Measurements from ENCODE around the gene NSD1. TPM values are rescaled to one million over a fixed set of nuclear protein-coding genes. Genes with fewer than 3 reads are reported as not detected.
"Not testable (repeated sequence)": the region's sequence is repeated elsewhere in the genome, so short reads cannot be mapped to it uniquely, and the experiment has no call there.

The NSD1 gene
- total and polyA plus RNA-seq, 9 of the 15 experiments (the other 6 are each of a cell fraction or from before 2014, with no cell fraction given) = 3.8 to 51.0 (median 24.7) TPM

GRCh38 chr5:177256296-177256695 is 122.7 kb downstream of the NSD1 start:
- CTCF ChIA-PET (ENCODE audit: low intra/inter-chr PET ratio) = no interaction called here
- H3K36me3 ChIP-seq (ENCODE audit: control insufficient read depth, insufficient read depth, low read length) = peaks cover 84% of the 10 kb centered on the region
- no peak overlapping the region for H3K4me3 ChIP-seq
- no peak for TF ChIP-seq CBFA2T2 (conservative IDR thresholded peaks at IDR 0.05)
- no peak for TF ChIP-seq MXI1 (IDR thresholded peaks at IDR 0.05; ENCODE audit: low read depth, low read length)
- TF ChIP-seq ZNF785 (CRISPR knock-in tag; IDR thresholded peaks at IDR 0.05) = no peak
- 0 out of 2 replicates have a peak, but pooled peaks have one; percentile 13 for TF ChIP-seq NFIC (IDR thresholded peaks at IDR 0.05)
- TF ChIP-seq ZNF561 (CRISPR knock-in tag; conservative IDR thresholded peaks at IDR 0.05) = no peak
- H3K27me3 ChIP-seq (ENCODE audit: control insufficient read depth in 2 of 2, insufficient read depth in 2 of 2, low read length in 2 of 2) = no peaks in the 10 kb centered on the region
- DNase-seq (ENCODE audit: extremely low read depth in 1 of 4, low spot score in 3 of 4) = no peak
- in situ Hi-C loops (cut with MboI) = no loop called here
- H3K27ac ChIP-seq (ENCODE audit: extremely low read depth, low read depth, low read length) = no peak overlapping the region
- H3K4me1 ChIP-seq (replicated peaks in 1 of 2; ENCODE audit: control insufficient read depth in 2 of 2, insufficient read depth in 2 of 2, low read length in 2 of 2) = 0 out of 5 replicates have a peak, but pooled peaks cover 0 to 2% of the 10 kb centered on the region in 2 experiments
- no peak for FAIRE-seq
- POLR2A ChIA-PET = no interaction called here
- no peaks in the 10 kb centered on the region for H4K20me1 ChIP-seq (replicated peaks; ENCODE audit: control insufficient read depth, insufficient read depth, low read length)
- no peak overlapping the region for H2AFZ ChIP-seq (ENCODE audit: low read depth, low read length)
- 0 out of 4 replicates have a peak overlapping the region, but pooled peaks of 1 of the 2 experiments have one; percentile 31 for H3K9ac ChIP-seq (ENCODE audit: insufficient read depth in 1 of 2, low read depth in 2 of 2, low read length in 2 of 2)
- H3K9me1 ChIP-seq (ENCODE audit: control insufficient read depth, insufficient read depth, low read length) = no peaks in the 10 kb centered on the region
- intact Hi-C loops (cut with micrococcal nuclease) = no loop called here
- H3K4me2 ChIP-seq (ENCODE audit: insufficient read depth, low read length) = no peak overlapping the region
- H3K79me2 ChIP-seq (ENCODE audit: control insufficient read depth, insufficient read depth, low read length) = no peaks in the 10 kb centered on the region
- BruUV-seq (replicated peaks) = no TSS peak
- H3K9me3 ChIP-seq (replicated peaks; ENCODE audit: control insufficient read depth, insufficient read depth, low read depth, low read length) = no peaks in the 10 kb centered on the region
- ATAC-seq = no peak
- 76% methylated on average over 5 of the region's 5 CpGs for WGBS (ENCODE audit: insufficient coverage, low coverage, missing lambda C conversion rate)

- H3K9me3 ChIP-seq (replicated peaks; ENCODE audit: control insufficient read depth, insufficient read depth, low read depth, low read length); H3K79me2 ChIP-seq (ENCODE audit: control insufficient read depth, insufficient read depth, low read length); BruUV-seq (replicated peaks); H3K4me3 ChIP-seq; H3K27ac ChIP-seq (ENCODE audit: extremely low read depth, low read depth, low read length); intact Hi-C loops (cut with micrococcal nuclease); H4K20me1 ChIP-seq (replicated peaks; ENCODE audit: control insufficient read depth, insufficient read depth, low read length); CTCF ChIA-PET (ENCODE audit: low intra/inter-chr PET ratio); FAIRE-seq; POLR2A ChIA-PET; H3K9ac ChIP-seq (ENCODE audit: insufficient read depth in 1 of 2, low read depth in 2 of 2, low read length in 2 of 2); in situ Hi-C loops (cut with MboI); H2AFZ ChIP-seq (ENCODE audit: low read depth, low read length); DNase-seq (ENCODE audit: extremely low read depth in 1 of 4, low spot score in 3 of 4); H3K4me2 ChIP-seq (ENCODE audit: insufficient read depth, low read length); H3K27me3 ChIP-seq (ENCODE audit: control insufficient read depth in 2 of 2, insufficient read depth in 2 of 2, low read length in 2 of 2); H3K4me1 ChIP-seq (replicated peaks in 1 of 2; ENCODE audit: control insufficient read depth in 2 of 2, insufficient read depth in 2 of 2, low read length in 2 of 2); H3K9me1 ChIP-seq (ENCODE audit: control insufficient read depth, insufficient read depth, low read length); ATAC-seq: not testable (repeated sequence)
- WGBS (ENCODE audit: insufficient coverage, low coverage, missing lambda C conversion rate) = 97% methylated on average over 6 of the region's 7 CpGs
- H3K36me3 ChIP-seq (ENCODE audit: control insufficient read depth, insufficient read depth, low read length) = peaks cover 88% of the 10 kb centered on the region
Measured at GRCh38 chr5:177258711-177259110, 125.1 kb downstream of the NSD1 start.

All from K562 (cell line).